IgD-negative memory B cell (primary cell): ENCODE measurements around the gene HNRNPR. TPM values are rescaled to one million over a fixed set of nuclear protein-coding genes. Genes with fewer than 3 reads are reported as not detected.
"Not testable (repeated sequence)": the region's sequence is repeated elsewhere in the genome, so short reads cannot be mapped to it uniquely, and the experiment has no call there.

Experiments used
- H3K27ac Mint-ChIP-seq, 3 donors: one replicate each; pipeline ENCODE4 v1.8.0; 2020 to 2022; ENCODE audit warnings: mild to moderate bottlenecking in 3 of 3, mixed read lengths in 3 of 3, moderate library complexity in 1 of 3
- H3K27me3 Mint-ChIP-seq: one replicate; pipeline ENCODE4 v1.8.0; 2021; ENCODE audit warnings: mixed read lengths
- H3K36me3 Mint-ChIP-seq: one replicate; pipeline ENCODE4 v1.8.0; 2020; ENCODE audit warnings: mild to moderate bottlenecking, mixed read lengths
- H3K4me1 Mint-ChIP-seq, 3 donors: one replicate each; pipeline ENCODE4 v1.8.0; 2020 to 2022; ENCODE audit warnings: mixed read lengths in 3 of 3, mild to moderate bottlenecking in 1 of 3
- H3K4me3 Mint-ChIP-seq, 4 donors: one replicate each; pipeline ENCODE4 v1.8.0; 2020 to 2022; ENCODE audit warnings: mild to moderate bottlenecking in 4 of 4, mixed read lengths in 4 of 4, moderate library complexity in 3 of 4
- H3K9me3 Mint-ChIP-seq, 3 donors: one replicate each; pipeline ENCODE4 v1.8.0; 2020 to 2021; ENCODE audit warnings: mixed read lengths in 3 of 3, mild to moderate bottlenecking in 1 of 3
- polyA plus RNA-seq: library from polyadenylated mRNA; unstranded; fragments of 300-500 nt; fragmentation: Illumina TruSeq; gene quantifications from one replicate; pipeline ENCODE4 v1.2.3, GENCODE V29; 2021

Gene HNRNPR
- polyA plus RNA-seq = 164 TPM

GRCh38 chr1:23344111-23344986 lies at the start of gene HNRNPR:
Gene HNRNPR, minus strand, starts transcription at chr1:23344284. Its CDS starts 3,276 bp downstream, at chr1:23341008.
- H3K36me3 Mint-ChIP-seq = no peaks in the 10 kb centered on the region
- H3K27me3 Mint-ChIP-seq = peaks cover 1% of the 10 kb centered on the region
- peak within 1 kb of the TSS; percentile 93 to 99 (median 94) for H3K4me3 Mint-ChIP-seq
- H3K9me3 Mint-ChIP-seq = no peaks in the 10 kb centered on the region
- peaks cover 38 to 47% (median 38%) of the 10 kb centered on the region in 3 donors for H3K4me1 Mint-ChIP-seq
- peak within 1 kb of the TSS; percentile 91 to 96 (median 96) for H3K27ac Mint-ChIP-seq

- Mint-ChIP-seq H3K4me1 (no peaks in the 10 kb centered on the region), H3K27me3 (peaks cover 7% of the 10 kb centered on the region), H3K36me3 (no peaks in the 10 kb centered on the region), H3K9me3 (no peaks in the 10 kb centered on the region), H3K27ac (no peak overlapping the region), H3K4me3 (no peak overlapping the region)
These were observed 49.6 kb upstream of the HNRNPR start for GRCh38 chr1:23393706-23394105.

DNA sequence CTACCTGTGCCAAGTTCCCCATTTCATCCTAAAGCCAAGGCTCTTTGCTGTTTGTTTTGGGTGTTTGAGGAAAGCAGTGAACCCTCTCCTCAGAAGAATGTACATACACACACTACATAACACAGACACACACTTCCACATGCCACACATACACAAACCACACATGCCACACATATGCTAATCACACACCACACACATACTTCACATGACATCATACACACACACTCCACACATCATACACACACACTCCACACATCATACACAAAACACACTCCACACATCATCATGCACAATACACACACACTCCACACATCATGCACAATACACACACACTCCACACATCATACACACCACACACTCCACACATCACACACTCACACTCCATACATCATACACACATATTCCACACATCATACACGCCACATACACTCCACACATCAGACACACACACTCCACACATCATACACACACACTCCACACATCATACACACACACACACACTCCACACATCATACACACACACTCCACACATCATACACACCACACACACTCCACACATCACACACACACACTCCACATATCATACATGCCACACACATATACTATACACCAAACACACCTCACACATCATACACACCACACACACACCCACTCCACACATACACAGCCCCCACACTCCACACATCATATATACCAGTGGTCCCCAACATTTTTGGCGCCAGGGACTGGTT lies 48.2 kb upstream of the HNRNPR start:
- H3K27ac Mint-ChIP-seq = no peak overlapping the region
- H3K4me1 Mint-ChIP-seq = no peaks in the 10 kb centered on the region
- H3K9me3 Mint-ChIP-seq = peaks cover 0 to under 1% (median 0%) of the 10 kb centered on the region in 3 donors
- no peak overlapping the region for H3K4me3 Mint-ChIP-seq
- no peaks in the 10 kb centered on the region for H3K36me3 Mint-ChIP-seq
- peaks cover 7% of the 10 kb centered on the region for H3K27me3 Mint-ChIP-seq

- H3K36me3 Mint-ChIP-seq = no peaks in the 10 kb centered on the region
- H3K9me3 Mint-ChIP-seq = peaks cover 0 to 2% (median 0%) of the 10 kb centered on the region in 3 donors
- no peak overlapping the region for H3K4me3 Mint-ChIP-seq
- H3K27me3 Mint-ChIP-seq = peaks cover 5% of the 10 kb centered on the region
- H3K27ac Mint-ChIP-seq = no peak overlapping the region
- peaks cover 0 to 2% (median 0%) of the 10 kb centered on the region in 3 donors for H3K4me1 Mint-ChIP-seq
These were observed 45.8 kb upstream of the HNRNPR start for GRCh38 chr1:23389837-23390321.

- Mint-ChIP-seq H3K27ac (no peak overlapping the region), H3K27me3 (peaks cover 5% of the 10 kb centered on the region), H3K9me3 (peaks cover 0 to 2% (median 0%) of the 10 kb centered on the region in 3 donors), H3K4me3 (no peak overlapping the region), H3K36me3 (no peaks in the 10 kb centered on the region), H3K4me1 (peaks cover 0 to 3% (median 0%) of the 10 kb centered on the region in 3 donors)
These were observed 43.4 kb upstream of the HNRNPR start for GRCh38 chr1:23387494-23387893.

DNA sequence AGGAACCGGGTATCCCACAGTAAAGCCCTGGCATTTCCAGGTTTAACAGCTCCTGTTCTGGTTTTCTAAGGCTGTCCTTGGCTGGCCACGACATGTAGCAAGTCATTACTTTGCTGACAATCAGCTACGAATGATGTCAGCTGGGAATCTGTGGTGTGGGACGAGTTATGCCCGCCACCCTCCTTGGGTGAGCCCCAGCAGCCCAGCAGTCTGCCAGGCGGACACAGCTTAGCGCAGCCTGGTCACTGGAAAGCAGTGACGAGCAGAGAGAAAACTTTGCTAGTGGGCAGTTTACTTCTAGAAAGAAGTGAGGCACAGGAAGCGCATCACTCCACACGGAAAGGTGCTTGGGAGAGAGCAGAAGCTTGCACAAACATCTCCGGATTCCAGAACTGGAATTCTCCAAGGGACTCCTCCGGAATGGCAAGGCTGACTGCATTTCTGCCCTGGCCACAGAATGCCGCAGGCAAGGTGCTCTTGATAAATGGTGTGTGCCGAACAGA lies 41.1 kb upstream of the HNRNPR start:
- Mint-ChIP-seq H3K27me3 (peaks cover 2% of the 10 kb centered on the region), H3K4me1 (peaks cover 7% of the 10 kb centered on the region in 3 donors), H3K36me3 (no peaks in the 10 kb centered on the region), H3K4me3 (no peak overlapping the region), H3K27ac (no peak overlapping the region), H3K9me3 (peaks cover 0 to 2% (median 0%) of the 10 kb centered on the region in 3 donors)

DNA sequence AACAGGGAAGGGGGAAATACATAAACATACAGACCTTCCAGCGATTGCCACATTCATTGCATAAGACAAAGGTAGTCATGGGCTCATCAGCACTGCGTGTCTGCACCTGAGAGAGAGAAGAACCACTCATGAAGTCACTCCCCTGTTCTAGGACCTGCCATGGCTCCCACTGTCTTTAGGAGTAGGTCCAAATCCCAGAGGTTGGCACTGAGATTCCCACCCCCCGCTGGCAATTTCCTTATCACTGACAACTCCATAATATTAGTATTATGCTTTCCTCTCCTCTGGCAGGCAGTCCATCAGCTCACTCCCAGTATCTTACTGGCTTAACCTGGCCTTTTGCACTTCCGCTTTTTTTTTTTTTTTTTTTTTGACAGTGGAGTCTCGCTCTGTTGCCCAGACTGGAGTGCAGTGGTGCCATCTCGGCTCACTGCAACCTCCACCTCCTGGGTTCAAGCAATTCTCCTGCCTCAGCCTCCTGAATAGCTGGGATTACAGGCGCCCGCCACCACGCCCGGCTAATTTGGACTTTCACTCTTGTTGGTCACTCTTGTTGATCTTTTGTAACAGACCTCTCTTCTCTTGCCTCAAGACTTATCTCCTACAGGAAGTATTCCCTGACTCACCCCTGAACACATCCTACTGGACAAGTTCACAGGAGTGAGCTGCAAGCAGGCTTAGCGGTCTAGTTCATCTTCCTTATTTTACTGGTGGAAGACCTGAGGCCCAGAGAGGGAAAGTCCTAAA lies 40.4 kb upstream of the HNRNPR start:
- H3K27me3 Mint-ChIP-seq = no peaks in the 10 kb centered on the region
- peaks cover 7% of the 10 kb centered on the region in 3 donors for H3K4me1 Mint-ChIP-seq
- no peak overlapping the region for H3K27ac Mint-ChIP-seq
- no peak overlapping the region for H3K4me3 Mint-ChIP-seq
- H3K36me3 Mint-ChIP-seq = no peaks in the 10 kb centered on the region
- H3K9me3 Mint-ChIP-seq = peaks cover 0 to 2% (median 0%) of the 10 kb centered on the region in 3 donors

GRCh38 chr1:23383577-23384311 lies 39.7 kb upstream of the HNRNPR start:
- Mint-ChIP-seq H3K27me3 (no peaks in the 10 kb centered on the region), H3K9me3 (peaks cover 0 to 2% (median 0%) of the 10 kb centered on the region in 3 donors), H3K4me1 (peaks cover 7% of the 10 kb centered on the region in 3 donors), H3K36me3 (no peaks in the 10 kb centered on the region), H3K27ac (no peak overlapping the region), H3K4me3 (no peak overlapping the region)

DNA sequence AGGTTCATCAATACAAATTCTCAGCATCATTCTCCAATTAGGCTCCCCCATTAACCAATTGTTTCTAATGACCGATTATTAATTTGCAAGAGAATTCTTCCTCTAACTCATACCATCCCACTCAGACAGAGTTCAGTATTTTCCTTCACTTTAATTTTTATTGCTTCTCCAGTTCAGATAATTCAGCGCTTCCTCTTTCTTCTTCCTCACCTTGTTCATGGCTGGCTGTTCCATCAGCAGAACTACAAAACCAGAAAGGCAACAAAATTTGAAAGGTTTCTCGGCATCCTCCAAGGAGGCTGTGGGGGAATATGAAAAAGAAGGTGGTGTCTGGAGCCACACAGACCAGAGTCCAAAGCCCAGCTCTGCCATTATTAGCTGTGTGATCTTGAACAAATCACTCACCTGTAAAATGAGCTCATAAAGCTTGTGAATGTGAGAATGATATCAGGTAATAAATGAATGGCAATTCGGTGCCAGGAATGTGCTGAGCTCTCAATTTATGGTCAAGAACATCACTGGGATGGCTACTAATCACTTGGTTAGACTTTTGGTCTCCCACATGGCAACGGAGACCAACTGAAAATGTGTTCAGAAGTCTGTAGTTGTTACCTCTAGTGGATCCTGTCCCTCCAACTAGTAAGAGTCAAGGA lies 37.3 kb upstream of the HNRNPR start:
- Mint-ChIP-seq H3K27me3 (peaks cover 6% of the 10 kb centered on the region), H3K9me3 (no peaks in the 10 kb centered on the region), H3K4me3 (no peak overlapping the region), H3K4me1 (peaks cover 8 to 13% (median 12%) of the 10 kb centered on the region in 3 donors), H3K36me3 (no peaks in the 10 kb centered on the region), H3K27ac (peak overlapping the region; percentile 20 to 49 (median 30))

- peaks cover 6% of the 10 kb centered on the region for H3K27me3 Mint-ChIP-seq
- peaks cover 8 to 13% (median 12%) of the 10 kb centered on the region in 3 donors for H3K4me1 Mint-ChIP-seq
- peak overlapping the region in 1 of 3 donors; percentile 30 for H3K27ac Mint-ChIP-seq
- H3K36me3 Mint-ChIP-seq = no peaks in the 10 kb centered on the region
- no peaks in the 10 kb centered on the region for H3K9me3 Mint-ChIP-seq
- no peak overlapping the region for H3K4me3 Mint-ChIP-seq
These were observed 36.6 kb upstream of the HNRNPR start for GRCh38 chr1:23380719-23381118.

- not testable (repeated sequence) for H3K27me3 Mint-ChIP-seq, H3K9me3 Mint-ChIP-seq, H3K4me3 Mint-ChIP-seq, H3K27ac Mint-ChIP-seq, H3K36me3 Mint-ChIP-seq
- H3K4me1 Mint-ChIP-seq = peaks cover 8 to 13% (median 12%) of the 10 kb centered on the region in 3 donors
These were observed 36.2 kb upstream of the HNRNPR start for GRCh38 chr1:23380236-23380635.

- Mint-ChIP-seq H3K4me1 (peaks cover 7 to 13% (median 12%) of the 10 kb centered on the region in 3 donors), H3K36me3 (no peaks in the 10 kb centered on the region), H3K27me3 (peaks cover 8% of the 10 kb centered on the region), H3K4me3 (no peak overlapping the region), H3K9me3 (no peaks in the 10 kb centered on the region), H3K27ac (peak overlapping the region in 2 of 3 donors; percentile 11 to 66)
These were observed 33.1 kb upstream of the HNRNPR start for GRCh38 chr1:23376890-23377811.
